Activated T-helper 2 cell treated with anti-CD3 and anti-CD28 coated beads, Interferon-gamma antibody, Interleukin-2, Interleukin-4, amounts not matched to agents 10 μg/mL and 5 μg/mL and 100 μg/mL, durations not matched to agents 14 hours and 24 hours and 36 hours (primary cell): ENCODE data around the gene ACTL9. TPM values are rescaled to one million over a fixed set of nuclear protein-coding genes. Genes with fewer than 3 reads are reported as not detected.

Experiments used
- DNase-seq: peaks from one replicate; pipeline ENCODE4 v3.0.0; 2021; ENCODE audit warnings: low spot score
- H3K27ac Mint-ChIP-seq: one replicate; pipeline ENCODE4 v1.8.0; 2021; ENCODE audit warnings: mixed read lengths
- H3K27me3 Mint-ChIP-seq: one replicate; pipeline ENCODE4 v1.8.0; 2021; ENCODE audit warnings: low read depth, mixed read lengths
- H3K36me3 Mint-ChIP-seq: one replicate; pipeline ENCODE4 v1.8.0; 2021; ENCODE audit warnings: low read depth, mixed read lengths
- H3K4me1 Mint-ChIP-seq: one replicate; pipeline ENCODE4 v1.8.0; 2021; ENCODE audit warnings: low read depth, mixed read lengths
- H3K4me3 Mint-ChIP-seq: one replicate; pipeline ENCODE4 v1.8.0; 2021; ENCODE audit warnings: low read depth, mild to moderate bottlenecking, moderate library complexity, mixed read lengths
- H3K9me3 Mint-ChIP-seq: one replicate; pipeline ENCODE4 v1.8.0; 2021; ENCODE audit warnings: mixed read lengths
- intact Hi-C: fragments of 100-400 bp; cut with micrococcal nuclease; formaldehyde crosslinking; loops from one replicate; pipeline ENCODE4 v1.15.1; 2023
- total RNA-seq: library from RNA; stranded (reverse); gene quantifications from 2 replicates; pipeline ENCODE4 v1.2.3, GENCODE V29; 2022

Gene ACTL9
- total RNA-seq, 1 donor from 2014 or later, result not detected

DNA sequence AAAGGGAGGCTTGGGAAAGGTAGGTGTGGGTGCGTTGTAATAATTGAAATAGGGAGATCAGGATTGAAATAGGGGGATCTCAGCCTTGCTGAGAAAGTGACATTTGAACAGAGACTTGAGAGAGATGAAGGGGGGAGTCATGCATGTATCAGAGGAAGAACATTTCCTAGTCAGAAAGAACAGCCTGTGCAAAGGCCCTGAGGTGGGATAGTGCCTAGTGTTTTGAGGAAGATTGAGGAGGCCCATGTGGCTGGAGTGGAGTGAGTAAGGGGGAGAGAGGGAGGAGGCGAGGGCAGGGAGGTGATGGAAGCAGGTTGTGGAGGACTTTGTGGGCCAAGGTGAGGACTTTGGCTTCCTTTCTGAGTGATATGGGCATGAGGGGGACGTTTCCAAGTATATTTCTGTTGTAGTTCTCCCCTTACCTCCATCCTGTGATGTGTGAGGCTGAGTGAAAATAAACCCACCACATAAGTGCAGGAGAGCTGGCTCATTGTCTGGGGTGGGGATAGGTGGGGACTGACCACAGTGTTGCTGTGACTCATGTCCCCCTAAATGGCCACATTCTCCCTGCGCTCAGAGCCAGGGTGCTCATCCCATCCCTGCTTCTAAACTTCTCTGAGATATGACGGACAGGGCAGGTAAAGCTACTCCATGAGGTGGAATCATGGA is 17.8 kb downstream of the ACTL9 start:
- no peak for DNase-seq
- H3K4me3 Mint-ChIP-seq, result no peak overlapping the region
- peaks cover 8% of the 10 kb centered on the region for H3K27me3 Mint-ChIP-seq
- no peaks in the 10 kb centered on the region for H3K36me3 Mint-ChIP-seq
- H3K4me1 Mint-ChIP-seq, result peaks cover 24% of the 10 kb centered on the region
- peaks cover 14% of the 10 kb centered on the region for H3K9me3 Mint-ChIP-seq
- no peak overlapping the region for H3K27ac Mint-ChIP-seq
- intact Hi-C loops, result no loop called here

DNA sequence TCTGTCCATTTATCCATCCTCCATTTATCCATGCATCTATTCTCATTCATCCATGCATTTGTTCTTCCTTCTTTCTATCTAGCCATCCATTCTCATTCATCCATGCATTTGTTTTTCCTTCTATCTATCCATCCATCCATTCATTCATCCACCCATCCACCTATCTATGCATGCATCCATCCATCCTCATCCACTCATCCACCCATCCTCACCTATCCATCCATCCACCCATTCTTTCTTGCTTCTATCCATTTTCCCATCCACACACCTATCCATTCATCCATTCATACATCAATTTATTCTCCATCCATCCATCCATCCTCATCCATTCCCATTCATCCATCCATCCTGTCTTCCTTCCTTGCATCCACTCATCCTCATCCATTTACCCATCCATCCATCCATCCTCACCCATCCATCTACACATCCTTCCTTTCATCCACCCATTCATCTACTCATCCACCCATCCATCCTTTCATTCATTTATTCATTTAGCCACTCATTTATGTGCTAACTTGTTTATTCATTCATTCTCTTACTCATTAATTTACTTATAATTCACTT is 20.3 kb downstream of the ACTL9 start:
- Mint-ChIP-seq H3K27ac (no peak overlapping the region), H3K27me3 (peaks cover 12% of the 10 kb centered on the region), H3K36me3 (no peaks in the 10 kb centered on the region), H3K4me3 (no peak overlapping the region), H3K9me3 (peaks cover 14% of the 10 kb centered on the region), H3K4me1 (peaks cover 26% of the 10 kb centered on the region)
- intact Hi-C loops, result no loop called here
- no peak for DNase-seq

DNA sequence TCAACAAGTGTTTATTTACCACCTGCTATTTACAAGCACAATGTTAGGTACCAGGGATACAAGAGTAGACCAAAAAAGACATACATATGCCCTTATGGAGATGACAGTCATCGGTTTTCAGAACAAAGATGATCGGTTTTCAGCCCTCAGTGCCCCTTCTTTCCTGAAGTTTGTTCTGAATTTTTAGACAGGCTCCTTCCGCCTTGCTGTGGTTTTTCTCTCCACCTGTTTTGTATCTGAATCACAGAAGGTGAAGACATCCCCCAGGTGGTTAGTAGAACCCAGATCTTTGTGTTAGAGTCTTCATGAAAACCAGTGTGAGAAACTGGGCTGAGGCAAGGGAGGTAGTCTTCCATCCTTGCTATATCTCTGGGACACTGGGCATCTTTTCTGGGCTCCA is 23.5 kb downstream of the ACTL9 start:
- intact Hi-C loops, result no loop called here
- Mint-ChIP-seq H3K36me3 (no peaks in the 10 kb centered on the region), H3K27ac (no peak overlapping the region), H3K4me1 (peaks cover 17% of the 10 kb centered on the region), H3K27me3 (peaks cover 12% of the 10 kb centered on the region), H3K9me3 (peaks cover 11% of the 10 kb centered on the region), H3K4me3 (no peak overlapping the region)
- no peak for DNase-seq

DNA sequence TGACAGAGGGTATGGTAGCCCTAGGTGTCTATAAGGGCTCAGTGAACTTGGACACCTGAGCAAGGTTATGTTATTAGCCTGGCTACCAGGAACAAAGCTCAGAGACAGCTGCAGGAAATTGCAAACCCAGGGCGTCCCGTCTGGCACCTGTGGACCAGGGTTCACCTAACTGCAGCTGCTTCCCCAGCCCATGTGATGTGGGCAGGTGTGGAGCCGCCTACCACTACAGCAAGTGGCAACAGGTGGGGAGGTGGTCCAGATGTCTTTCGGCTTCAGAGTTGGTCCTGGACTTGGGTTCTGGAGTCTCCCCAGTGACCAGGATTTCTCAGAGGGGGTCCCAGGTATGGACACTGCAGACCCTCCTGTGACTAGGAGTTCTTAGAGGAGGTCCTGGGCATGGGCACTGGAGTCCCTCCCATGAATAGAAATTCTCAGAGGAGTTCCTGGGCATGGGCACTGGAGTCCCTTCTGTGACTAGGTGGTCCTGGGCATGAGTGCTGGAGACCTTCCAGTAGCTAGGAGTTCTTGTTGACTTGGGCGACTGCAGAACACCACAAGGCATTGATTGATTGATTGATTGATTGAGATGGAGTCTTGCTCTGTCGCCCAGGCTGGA is 25.2 kb downstream of the ACTL9 start:
- Mint-ChIP-seq H3K27me3 (peaks cover 11% of the 10 kb centered on the region), H3K4me3 (no peak overlapping the region), H3K27ac (no peak overlapping the region), H3K9me3 (peaks cover 12% of the 10 kb centered on the region), H3K4me1 (peaks cover 28% of the 10 kb centered on the region), H3K36me3 (no peaks in the 10 kb centered on the region)
- no peak for DNase-seq
- intact Hi-C loops, result no loop called here

DNA sequence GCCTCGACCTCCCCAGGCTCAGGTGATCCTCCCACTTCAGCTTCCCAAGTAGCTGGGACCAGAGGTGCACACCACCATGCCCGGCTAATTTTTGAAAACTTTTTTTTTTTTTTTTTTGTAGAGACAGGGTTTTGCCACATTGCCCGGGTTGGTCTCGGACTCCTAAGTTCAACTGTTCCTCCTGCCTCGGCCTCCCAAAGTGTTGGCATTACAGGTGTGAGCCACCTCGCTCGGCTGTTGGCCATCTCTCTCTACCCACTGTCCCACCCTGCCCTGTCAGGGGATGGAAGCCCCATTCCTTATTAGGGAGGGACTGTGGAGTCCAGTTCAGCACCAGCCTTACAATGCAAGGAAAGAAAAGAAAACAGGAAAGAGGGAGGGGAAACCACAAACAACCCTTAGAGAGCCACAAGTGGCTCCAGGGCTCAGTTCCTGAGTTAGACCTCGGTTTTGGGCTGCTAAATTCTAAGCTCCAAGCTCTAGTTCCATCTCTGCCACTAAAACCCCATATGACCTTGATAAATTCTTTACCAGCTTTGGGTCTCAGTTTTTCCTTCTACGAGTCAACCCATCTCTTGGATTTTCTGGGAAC is 31.7 kb downstream of the ACTL9 start:
- H3K27ac Mint-ChIP-seq, result no peak overlapping the region
- H3K4me1 Mint-ChIP-seq, result peaks cover 52% of the 10 kb centered on the region
- H3K4me3 Mint-ChIP-seq, result no peak overlapping the region
- intact Hi-C loops, result no loop called here
- peaks cover 7% of the 10 kb centered on the region for H3K9me3 Mint-ChIP-seq
- H3K27me3 Mint-ChIP-seq, result no peaks in the 10 kb centered on the region
- no peaks in the 10 kb centered on the region for H3K36me3 Mint-ChIP-seq
- DNase-seq, result no peak

DNA sequence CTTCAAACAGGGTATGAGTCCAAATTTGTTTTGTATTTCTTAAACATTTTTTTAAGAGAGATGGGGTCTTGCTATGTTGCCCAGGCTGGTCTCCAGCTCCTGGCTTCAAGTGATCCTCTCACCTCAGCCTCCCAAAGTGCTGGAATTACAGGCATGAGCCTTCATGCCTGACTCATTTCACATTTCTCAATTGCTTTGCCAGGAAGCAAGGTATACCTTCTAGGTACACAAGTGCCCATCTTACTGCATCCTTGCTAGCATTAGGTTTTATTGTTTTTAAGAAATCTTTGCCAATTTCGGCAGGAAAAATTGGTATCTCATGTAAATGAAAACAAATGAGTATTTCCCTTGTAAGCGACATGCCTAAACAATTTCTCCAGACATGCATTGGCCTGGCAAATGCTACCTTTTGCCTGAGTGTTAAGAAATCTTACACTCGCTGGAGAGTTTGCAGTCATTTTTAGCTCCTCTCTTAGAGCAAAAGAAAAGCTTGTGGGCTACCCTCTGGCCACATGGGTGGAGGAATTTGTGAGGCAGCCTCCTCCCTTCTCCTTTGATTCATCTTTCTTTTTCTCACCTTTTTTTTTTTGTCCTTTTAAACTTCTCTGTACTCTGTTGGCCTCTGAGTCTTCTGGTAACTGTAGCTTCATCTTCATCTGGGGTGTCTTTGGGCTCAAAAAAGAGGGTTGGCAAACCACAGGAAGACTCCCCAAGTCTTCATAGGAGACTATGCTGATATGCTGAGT is 33.0 kb downstream of the ACTL9 start:
- Mint-ChIP-seq H3K27ac (peak overlapping the region; percentile 42), H3K4me1 (peaks cover 42% of the 10 kb centered on the region), H3K36me3 (no peaks in the 10 kb centered on the region), H3K27me3 (no peaks in the 10 kb centered on the region), H3K9me3 (peaks cover 7% of the 10 kb centered on the region), H3K4me3 (no peak overlapping the region)
- DNase-seq, result no peak
- intact Hi-C loops, result no loop called here

DNA sequence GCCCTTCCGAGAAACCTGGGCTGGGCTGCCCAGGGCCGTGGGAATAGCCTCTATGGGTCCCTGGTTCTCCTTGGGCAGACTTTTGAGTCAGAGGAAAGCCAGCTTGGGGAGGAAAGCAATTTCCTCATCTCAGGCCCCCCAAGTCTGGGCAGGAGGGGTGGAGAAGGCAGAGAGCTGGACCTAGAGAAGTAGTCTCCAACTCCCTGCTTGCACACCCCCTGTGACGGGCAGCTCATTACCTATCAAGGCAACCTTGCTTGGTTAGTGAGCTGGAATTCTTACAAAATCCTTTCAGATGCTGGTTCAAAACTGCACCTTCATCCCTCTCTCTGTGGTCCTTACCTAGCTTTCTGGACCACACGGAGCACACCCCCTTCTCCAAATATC is 33.9 kb downstream of the ACTL9 start:
- intact Hi-C loops, result no loop called here

DNA sequence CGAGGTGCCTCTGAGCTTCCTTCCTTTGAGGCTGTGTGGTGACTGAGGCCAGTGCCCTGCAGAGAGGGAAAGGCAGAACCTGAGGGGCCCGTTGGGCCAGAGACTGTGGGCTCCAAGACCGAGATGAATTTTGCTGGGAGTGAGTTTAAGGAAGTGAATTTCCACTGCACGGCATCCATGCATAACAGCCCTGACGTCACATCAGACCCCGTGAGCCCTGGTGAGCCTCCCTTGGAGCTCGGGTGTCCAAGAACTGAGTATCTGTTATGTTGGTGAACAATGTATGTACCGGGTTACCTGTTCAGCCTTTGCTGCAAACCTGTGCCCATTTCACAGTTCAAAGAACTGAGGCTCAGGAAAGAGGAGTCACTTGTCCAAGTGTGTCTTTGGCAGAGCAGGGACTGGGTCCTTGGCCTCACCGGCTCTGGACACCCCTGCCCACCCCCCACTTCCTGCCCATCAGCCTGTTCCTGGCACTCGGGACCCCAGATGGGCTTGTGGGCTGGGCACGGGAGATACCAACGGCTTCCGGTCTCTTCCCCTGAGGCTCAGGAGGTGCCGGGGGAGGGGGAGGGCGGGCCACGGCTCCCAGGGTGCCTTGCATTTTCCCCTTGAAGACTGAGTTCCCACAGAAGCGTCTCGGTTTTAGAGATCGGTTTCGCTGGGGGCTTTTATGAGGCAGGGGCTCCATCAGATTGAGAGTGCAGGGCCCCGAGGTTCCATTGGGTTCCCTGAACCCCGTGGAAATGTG is 34.5 kb downstream of the ACTL9 start:
- no peaks in the 10 kb centered on the region for H3K27me3 Mint-ChIP-seq
- no peak for DNase-seq
- H3K36me3 Mint-ChIP-seq, result no peaks in the 10 kb centered on the region
- intact Hi-C loops, result no loop called here
- no peak overlapping the region for H3K4me3 Mint-ChIP-seq
- H3K9me3 Mint-ChIP-seq, result peaks cover 7% of the 10 kb centered on the region
- H3K27ac Mint-ChIP-seq, result peak overlapping the region; percentile 40
- peaks cover 40% of the 10 kb centered on the region for H3K4me1 Mint-ChIP-seq

More for the DNA sequence above, 33.9 kb downstream of the ACTL9 start:
- Mint-ChIP-seq H3K27me3 (no peaks in the 10 kb centered on the region), H3K36me3 (no peaks in the 10 kb centered on the region), H3K9me3 (peaks cover 7% of the 10 kb centered on the region), H3K4me1 (peaks cover 39% of the 10 kb centered on the region), H3K4me3 (no peak overlapping the region), H3K27ac (no peak overlapping the region)
- no peak for DNase-seq

DNA sequence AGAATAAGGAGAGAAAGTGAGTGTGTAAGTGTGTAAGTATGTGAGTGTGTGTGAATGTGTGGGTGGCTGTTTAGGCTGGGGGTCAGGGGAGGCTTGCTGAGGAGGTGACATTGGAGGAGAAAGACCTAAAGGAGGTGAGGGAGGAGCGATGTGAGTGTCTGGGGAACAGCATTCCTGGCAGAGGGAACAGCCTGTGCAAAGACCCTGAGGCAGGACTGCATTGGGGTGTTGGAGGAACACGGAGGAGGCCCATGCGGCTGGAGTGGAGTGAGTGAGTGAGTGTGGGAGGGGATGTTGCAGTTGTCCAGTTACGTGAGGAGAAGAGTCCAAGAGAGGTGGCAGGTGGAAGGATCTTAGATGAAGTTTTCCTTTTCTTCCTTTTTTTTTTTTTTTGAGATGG is 36.3 kb downstream of the ACTL9 start:
- Mint-ChIP-seq H3K27ac (no peak overlapping the region), H3K27me3 (no peaks in the 10 kb centered on the region), H3K4me3 (no peak overlapping the region), H3K9me3 (no peaks in the 10 kb centered on the region), H3K36me3 (no peaks in the 10 kb centered on the region), H3K4me1 (peaks cover 37% of the 10 kb centered on the region)
- intact Hi-C loops, result no loop called here
- no peak for DNase-seq

DNA sequence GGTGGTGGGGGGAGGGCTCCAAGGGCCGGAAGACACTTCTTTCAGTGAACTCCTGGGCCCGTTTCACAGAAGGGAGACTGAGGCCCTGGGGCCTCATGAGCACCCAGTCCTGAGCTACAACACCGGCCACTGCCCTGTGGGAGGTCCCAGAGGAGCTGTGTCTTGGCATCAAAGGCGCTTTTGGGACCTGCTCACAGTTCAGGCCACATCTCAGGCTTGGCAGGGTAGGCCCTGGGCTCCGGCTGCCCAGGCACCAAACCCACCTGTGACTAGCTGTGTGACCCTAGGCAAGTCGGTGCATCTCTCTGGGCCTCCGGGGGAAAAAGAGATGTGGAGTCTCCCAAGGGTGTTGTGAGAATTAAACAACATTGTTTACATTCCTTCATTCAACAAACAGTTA is 38.7 kb downstream of the ACTL9 start:
- no peak overlapping the region for H3K27ac Mint-ChIP-seq
- peaks cover 8% of the 10 kb centered on the region for H3K27me3 Mint-ChIP-seq
- no peak for DNase-seq
- H3K4me3 Mint-ChIP-seq, result no peak overlapping the region
- intact Hi-C loops, result no loop called here
- no peaks in the 10 kb centered on the region for H3K9me3 Mint-ChIP-seq
- no peaks in the 10 kb centered on the region for H3K36me3 Mint-ChIP-seq
- H3K4me1 Mint-ChIP-seq, result peaks cover 25% of the 10 kb centered on the region

DNA sequence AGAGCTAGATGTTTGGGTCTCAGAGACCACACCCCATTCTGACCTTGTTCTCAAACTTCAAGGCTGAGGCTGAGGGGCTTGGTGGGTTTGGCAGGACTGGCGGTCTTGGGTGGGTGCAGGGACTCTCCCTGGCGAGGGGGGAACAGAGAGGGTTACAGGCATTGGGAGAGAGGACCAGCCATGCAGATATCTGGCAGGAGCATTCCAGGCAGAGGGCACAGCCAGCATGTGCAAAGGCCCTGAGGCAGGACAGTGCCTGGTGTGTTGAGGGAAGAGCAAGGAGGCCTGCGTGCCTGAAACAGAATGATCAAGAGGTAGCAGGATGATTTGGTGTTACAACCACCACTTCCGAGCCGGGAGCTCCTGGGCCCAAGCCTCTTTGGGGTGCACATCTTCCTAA is 40.7 kb downstream of the ACTL9 start:
- H3K27ac Mint-ChIP-seq, result no peak overlapping the region
- no peaks in the 10 kb centered on the region for H3K9me3 Mint-ChIP-seq
- no peak for DNase-seq
- intact Hi-C loops, result no loop called here
- H3K27me3 Mint-ChIP-seq, result peaks cover 12% of the 10 kb centered on the region
- peaks cover 21% of the 10 kb centered on the region for H3K4me1 Mint-ChIP-seq
- H3K36me3 Mint-ChIP-seq, result no peaks in the 10 kb centered on the region
- no peak overlapping the region for H3K4me3 Mint-ChIP-seq

DNA sequence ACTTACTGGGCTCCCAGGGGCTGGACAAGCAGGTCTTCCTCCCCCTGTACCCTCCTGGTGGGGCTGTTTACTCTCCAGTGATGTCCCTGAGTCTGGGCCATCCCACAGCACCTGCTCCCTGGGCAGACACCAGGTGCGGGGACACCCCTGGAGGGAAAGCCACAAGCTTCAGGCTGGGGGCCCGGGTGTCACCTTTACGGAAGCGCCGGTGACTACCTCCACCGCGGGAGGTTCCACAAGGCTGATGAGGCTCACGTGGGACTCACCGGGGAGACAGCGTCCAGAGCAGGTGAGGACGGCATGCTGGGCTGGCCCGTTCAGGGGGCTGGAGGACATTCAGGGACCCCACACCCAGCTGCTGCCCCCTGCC is 43.3 kb downstream of the ACTL9 start:
- H3K4me1 Mint-ChIP-seq, result peaks cover 23% of the 10 kb centered on the region
- H3K4me3 Mint-ChIP-seq, result no peak overlapping the region
- DNase-seq, result no peak
- H3K9me3 Mint-ChIP-seq, result no peaks in the 10 kb centered on the region
- intact Hi-C loops, result no loop called here
- H3K27ac Mint-ChIP-seq, result no peak overlapping the region
- H3K36me3 Mint-ChIP-seq, result no peaks in the 10 kb centered on the region
- H3K27me3 Mint-ChIP-seq, result peaks cover 18% of the 10 kb centered on the region
